Prostate gland (tissue), 2 donors: ENCODE measurements around the gene TTBK1. TPM values are rescaled to one million over a fixed set of nuclear protein-coding genes. Genes with fewer than 3 reads are reported as not detected.

ENCODE experiments used
- DNase-seq: peaks from one replicate; pipeline ENCODE4 v3.0.0-alpha.2; 2019; ENCODE audit warnings: low spot score
- H3K27ac ChIP-seq, 2 donors: fragments of 200-600 bp; sonication (generic); 2 replicates each; pipeline ENCODE4 v1.5.1; 2017 to 2019
- H3K27me3 ChIP-seq: fragments of 200-600 bp; sonication (generic); replicated peaks from 2 replicates; pipeline ENCODE4 v1.5.1; 2019; ENCODE audit not compliant: insufficient read depth
- H3K36me3 ChIP-seq, 2 donors: fragments of 200-600 bp; sonication (generic); 1 replicate in 1 of 2; 2 replicates in 1 of 2; pipeline versions ENCODE4 v1.5.1 to v1.8.1; 2017 to 2019
- H3K4me1 ChIP-seq: fragments of 200-600 bp; sonication (generic); replicated peaks from 2 replicates; pipeline ENCODE4 v1.5.1; 2019
- H3K4me3 ChIP-seq, 2 donors: fragments of 200-600 bp; sonication (generic); 2 replicates each; pipeline ENCODE4 v1.5.1; 2017 to 2019
- H3K9me3 ChIP-seq: fragments of 200-600 bp; sonication (generic); 2 replicates; pipeline ENCODE4 v1.5.1; 2017
- POLR2A ChIP-seq: fragments of 450-650 bp; IDR thresholded peaks from one replicate; pipeline ENCODE4 v1.6.1; 2016; ENCODE audit warnings: antibody characterized with exemption, mild to moderate bottlenecking
- POLR2AphosphoS5 ChIP-seq: sonication (generic); formaldehyde crosslinking; IDR thresholded peaks from one replicate; pipeline ENCODE4 v1.6.1; 2017; ENCODE audit warnings: antibody characterized with exemption
- WGBS: methylation state at CpG from one replicate; pipeline ENCODE4 v1.1.5; 2018; 5-methylcytosine and 5-hydroxymethylcytosine counted together
- intact Hi-C: fragments of 100-400 bp; cut with DNase I; formaldehyde crosslinking; loops from one replicate; pipeline ENCODE4 v1.14.2; 2022
- total RNA-seq, 2 donors: library from RNA; depleted of rRNA; stranded (reverse); fragments of >200 nt; gene quantifications; one replicate each; pipeline ENCODE4 v1.1.0, GENCODE V29; 2016
- TF ChIP-seq, protein P1 (sequence below), 4 experiments: fragments of 200-600 bp in 2 of 4; fragments of 450-650 bp in 2 of 4; sonication (generic) in 2 of 4; IDR thresholded peaks; 1 replicate in 3 of 4; 2 replicates in 1 of 4; pipeline ENCODE4 v1.5.1; 2016 to 2019; ENCODE audit warnings: antibody characterized with exemption in 4 of 4, mild to moderate bottlenecking in 2 of 4, moderate library complexity in 2 of 4

The TTBK1 gene
- total RNA-seq, 2 donors from 2014 or later = 0.18 to 0.62 TPM

DNA sequence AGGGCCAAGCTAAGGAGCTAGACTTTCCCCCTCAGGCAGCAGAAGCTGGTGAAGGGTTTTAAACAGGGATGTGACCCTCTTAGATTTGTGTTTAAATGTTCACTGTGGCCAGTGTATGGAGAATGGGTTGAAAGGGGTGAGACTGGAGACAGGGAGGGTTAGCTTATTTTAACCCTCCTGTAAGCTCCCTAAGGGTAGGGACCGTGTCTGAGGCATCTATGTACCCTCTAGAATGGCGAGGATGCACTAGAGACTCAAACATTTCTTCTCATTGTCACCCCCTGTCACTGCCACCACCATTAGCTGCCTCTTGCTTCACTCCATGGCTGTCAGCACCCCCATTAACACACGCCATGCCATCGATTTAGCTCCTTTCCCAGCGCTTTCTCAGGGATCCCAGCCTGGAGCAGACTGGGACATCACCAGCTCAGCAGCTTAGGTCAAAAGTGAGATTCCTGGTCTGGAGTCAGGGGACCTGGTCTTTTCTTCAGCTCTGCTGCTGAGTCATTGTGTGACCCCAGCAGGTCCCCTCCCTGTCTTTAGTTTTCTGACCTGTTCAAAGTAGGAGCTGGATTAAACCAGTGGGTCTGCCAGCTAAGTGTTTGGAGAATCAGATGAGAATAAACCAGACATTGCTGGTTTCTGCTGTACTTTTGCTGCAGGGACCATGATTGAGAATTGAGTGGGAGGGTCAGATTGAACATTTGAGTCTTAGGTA lies 53.7 kb downstream of the TTBK1 start:
- H3K9me3 ChIP-seq = no peaks in the 10 kb centered on the region
- no peak overlapping the region for H3K4me3 ChIP-seq
- no peak for DNase-seq
- no peaks in the 10 kb centered on the region for H3K27me3 ChIP-seq
- H3K4me1 ChIP-seq = no peaks in the 10 kb centered on the region
- no peaks in the 10 kb centered on the region for H3K36me3 ChIP-seq
- no peak overlapping the region for H3K27ac ChIP-seq
- 81% methylated on average over 5 of the region's 5 CpGs for WGBS
- intact Hi-C loops = no loop called here
- TF ChIP-seq POLR2AphosphoS5 = no peak
- TF ChIP-seq, protein P1, sequence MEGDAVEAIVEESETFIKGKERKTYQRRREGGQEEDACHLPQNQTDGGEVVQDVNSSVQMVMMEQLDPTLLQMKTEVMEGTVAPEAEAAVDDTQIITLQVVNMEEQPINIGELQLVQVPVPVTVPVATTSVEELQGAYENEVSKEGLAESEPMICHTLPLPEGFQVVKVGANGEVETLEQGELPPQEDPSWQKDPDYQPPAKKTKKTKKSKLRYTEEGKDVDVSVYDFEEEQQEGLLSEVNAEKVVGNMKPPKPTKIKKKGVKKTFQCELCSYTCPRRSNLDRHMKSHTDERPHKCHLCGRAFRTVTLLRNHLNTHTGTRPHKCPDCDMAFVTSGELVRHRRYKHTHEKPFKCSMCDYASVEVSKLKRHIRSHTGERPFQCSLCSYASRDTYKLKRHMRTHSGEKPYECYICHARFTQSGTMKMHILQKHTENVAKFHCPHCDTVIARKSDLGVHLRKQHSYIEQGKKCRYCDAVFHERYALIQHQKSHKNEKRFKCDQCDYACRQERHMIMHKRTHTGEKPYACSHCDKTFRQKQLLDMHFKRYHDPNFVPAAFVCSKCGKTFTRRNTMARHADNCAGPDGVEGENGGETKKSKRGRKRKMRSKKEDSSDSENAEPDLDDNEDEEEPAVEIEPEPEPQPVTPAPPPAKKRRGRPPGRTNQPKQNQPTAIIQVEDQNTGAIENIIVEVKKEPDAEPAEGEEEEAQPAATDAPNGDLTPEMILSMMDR (IDR thresholded peaks at IDR 0.05) = no peak
- no peak for TF ChIP-seq POLR2A

DNA sequence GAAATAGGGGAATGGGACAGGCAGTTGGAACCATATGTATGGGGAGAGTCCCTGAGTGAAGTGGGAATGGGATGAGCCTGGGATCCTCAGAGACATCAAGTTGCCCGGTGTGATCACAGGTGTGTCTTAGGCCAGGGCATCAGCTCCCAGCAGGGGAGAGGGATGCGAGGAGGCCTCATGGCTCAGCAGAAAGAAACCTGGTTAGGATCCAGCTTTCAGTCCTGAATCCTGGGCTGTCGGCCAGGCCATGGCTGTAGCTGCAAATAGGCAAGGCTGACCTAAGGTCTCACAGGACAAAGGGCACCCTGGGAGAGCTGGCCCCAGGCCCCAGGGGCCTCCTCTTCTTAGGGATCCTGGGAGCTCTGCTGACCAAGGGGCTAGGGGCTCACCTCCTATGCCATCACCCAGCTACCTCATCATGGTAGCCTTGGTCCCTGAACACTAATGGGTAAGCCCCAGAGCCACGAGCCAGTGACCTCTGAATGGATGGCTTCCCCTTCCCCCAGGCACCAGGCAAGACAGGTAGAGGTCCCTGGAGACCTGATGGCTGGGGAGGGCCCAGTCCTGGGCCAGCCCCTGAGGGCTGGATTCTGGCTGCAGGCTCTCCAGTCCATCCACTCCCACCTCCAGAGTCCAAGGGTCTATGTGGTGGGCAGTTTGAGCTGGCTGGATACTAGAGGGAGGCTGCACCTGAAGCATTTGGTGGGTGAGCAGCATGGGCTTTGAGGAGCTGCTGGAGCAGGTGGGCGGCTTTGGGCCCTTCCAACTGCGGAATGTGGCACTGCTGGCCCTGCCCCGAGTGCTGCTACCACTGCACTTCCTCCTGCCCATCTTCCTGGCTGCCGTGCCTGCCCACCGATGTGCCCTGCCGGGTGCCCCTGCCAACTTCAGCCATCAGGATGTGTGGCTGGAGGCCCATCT lies 54.6 kb downstream of the TTBK1 start, which contains the start of gene SLC22A7:
TSS of gene SLC22A7 (plus strand) at position 617 of the 921 bp plus-strand sequence. CDS start at position 716, 99 bp downstream.
- 59% methylated on average over 9 of the region's 10 CpGs for WGBS
- TF ChIP-seq, protein P1 (IDR thresholded peaks at IDR 0.05) = no peak
- no peak for TF ChIP-seq POLR2A
- TF ChIP-seq POLR2AphosphoS5 = no peak

DNA sequence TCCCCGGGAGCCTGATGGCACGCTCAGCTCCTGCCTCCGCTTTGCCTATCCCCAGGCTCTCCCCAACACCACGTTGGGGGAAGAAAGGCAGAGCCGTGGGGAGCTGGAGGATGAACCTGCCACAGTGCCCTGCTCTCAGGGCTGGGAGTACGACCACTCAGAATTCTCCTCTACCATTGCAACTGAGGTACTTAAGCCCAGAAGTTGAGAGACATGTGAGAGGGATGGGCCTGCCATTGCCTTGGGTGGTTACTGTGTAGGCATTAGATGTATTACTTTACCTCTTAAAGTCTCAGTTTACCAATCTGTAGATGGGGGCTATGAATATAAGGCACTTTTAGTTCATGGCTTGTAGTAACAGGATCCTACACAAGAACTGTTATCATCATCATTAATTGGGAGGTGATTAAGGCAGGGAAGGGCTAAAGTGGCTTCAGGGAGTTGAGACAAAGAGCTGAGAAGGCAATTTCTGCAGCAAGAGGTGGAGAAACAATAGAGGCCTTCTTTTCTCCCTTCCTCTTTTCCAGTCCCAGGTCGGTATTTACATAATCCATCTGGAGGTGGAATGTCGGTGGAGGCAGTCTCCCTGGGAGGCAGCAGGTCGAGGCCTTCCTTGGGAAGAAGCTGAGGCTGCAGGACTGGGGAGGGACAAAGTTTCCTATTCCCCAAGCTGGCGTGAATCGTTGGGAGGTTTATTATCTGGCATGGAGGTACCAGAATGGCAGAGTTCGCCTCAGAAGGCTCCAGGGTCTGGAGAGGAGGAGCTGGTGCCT lies 55.5 kb downstream of the TTBK1 start:
- WGBS = 72% methylated on average over 12 of the region's 12 CpGs
- no peaks in the 10 kb centered on the region for H3K4me1 ChIP-seq
- no peak for DNase-seq
- no peaks in the 10 kb centered on the region for H3K36me3 ChIP-seq
- no peak overlapping the region for H3K27ac ChIP-seq
- intact Hi-C loops = no loop called here
- H3K4me3 ChIP-seq = no peak overlapping the region
- TF ChIP-seq POLR2A (no peak), POLR2AphosphoS5 (no peak)
- TF ChIP-seq, protein P1 (IDR thresholded peaks at IDR 0.05) = no peak
- H3K9me3 ChIP-seq = no peaks in the 10 kb centered on the region
- no peaks in the 10 kb centered on the region for H3K27me3 ChIP-seq

More for the DNA sequence above, 54.6 kb downstream of the TTBK1 start, which contains the start of gene SLC22A7:
- Histone ChIP-seq H3K4me3 (no peak within 1 kb of the TSS), H3K27ac (no peak within 1 kb of the TSS), H3K36me3 (no peaks in the 10 kb centered on the region), H3K4me1 (no peaks in the 10 kb centered on the region), H3K27me3 (no peaks in the 10 kb centered on the region), H3K9me3 (no peaks in the 10 kb centered on the region)
- DNase-seq = no peak
- intact Hi-C loops = no loop called here

DNA sequence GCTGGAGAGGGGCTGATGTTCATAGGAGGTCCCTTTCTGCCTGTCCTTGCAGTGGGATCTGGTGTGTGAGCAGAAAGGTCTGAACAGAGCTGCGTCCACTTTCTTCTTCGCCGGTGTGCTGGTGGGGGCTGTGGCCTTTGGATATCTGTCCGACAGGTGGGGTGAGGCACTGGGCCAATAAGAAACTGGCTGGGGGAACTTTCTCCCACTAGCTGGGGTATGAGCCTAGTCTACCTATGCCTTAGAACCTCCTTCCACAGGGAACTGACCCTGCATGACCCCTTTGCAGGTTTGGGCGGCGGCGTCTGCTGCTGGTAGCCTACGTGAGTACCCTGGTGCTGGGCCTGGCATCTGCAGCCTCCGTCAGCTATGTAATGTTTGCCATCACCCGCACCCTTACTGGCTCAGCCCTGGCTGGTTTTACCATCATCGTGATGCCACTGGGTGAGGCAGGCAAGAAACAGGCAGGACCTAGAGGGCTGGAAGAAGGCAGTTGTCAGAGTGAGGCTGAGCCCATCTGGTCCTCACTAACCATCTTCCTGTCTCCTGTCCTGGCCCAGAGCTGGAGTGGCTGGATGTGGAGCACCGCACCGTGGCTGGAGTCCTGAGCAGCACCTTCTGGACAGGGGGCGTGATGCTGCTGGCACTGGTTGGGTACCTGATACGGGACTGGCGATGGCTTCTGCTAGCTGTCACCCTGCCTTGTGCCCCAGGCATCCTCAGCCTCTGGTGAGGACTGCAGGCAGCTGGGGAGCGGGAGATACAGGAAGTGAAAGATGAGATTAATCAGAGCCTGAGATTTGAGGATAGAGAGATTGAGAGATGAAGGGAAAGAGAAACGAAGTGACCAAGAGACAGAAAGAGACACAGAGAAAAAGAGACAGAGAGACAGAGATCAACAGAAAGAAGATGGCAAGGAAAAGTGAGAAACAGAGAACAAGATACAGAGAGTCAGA lies 56.3 kb downstream of the TTBK1 start:
- H3K36me3 ChIP-seq = no peaks in the 10 kb centered on the region
- H3K27me3 ChIP-seq = no peaks in the 10 kb centered on the region
- intact Hi-C loops = no loop called here
- no peak overlapping the region for H3K27ac ChIP-seq
- DNase-seq = no peak
- no peaks in the 10 kb centered on the region for H3K9me3 ChIP-seq
- TF ChIP-seq POLR2A = no peak
- TF ChIP-seq, protein P1 (IDR thresholded peaks at IDR 0.05) = no peak
- TF ChIP-seq POLR2AphosphoS5 = no peak
- 68% methylated on average over 18 of the region's 18 CpGs for WGBS
- no peaks in the 10 kb centered on the region for H3K4me1 ChIP-seq
- H3K4me3 ChIP-seq = no peak overlapping the region
